Smooth muscle cell of the pulmonary artery (primary cell): ENCODE measurements around the gene EIF3M. TPM values are rescaled to one million over a fixed set of nuclear protein-coding genes. Genes with fewer than 3 reads are reported as not detected.

ENCODE experiments used
- total RNA-seq: library from RNA; depleted of rRNA; stranded (reverse); fragments of >200 nt; gene quantifications from 2 replicates; pipeline ENCODE4 v1.2.3, GENCODE V29; 2014

Gene EIF3M
- 270 and 280 TPM in 2 replicates for total RNA-seq

GRCh38 chr11:32583459-32584271 is at the start of gene EIF3M:
Gene EIF3M (plus strand): TSS chr11:32583831. CDS start chr11:32583888, 57 bp downstream.

Other genes starting within 250 kb of the EIF3M start
- 0.07 TPM in 1 of 2 replicates, not detected in the other for gene WT1, start 148.3 kb upstream of the EIF3M start, total RNA-seq
- not detected in 2 replicates for gene CCDC73, start 210.8 kb downstream of the EIF3M start, total RNA-seq
- under 0.01 and 0.89 TPM in 2 replicates for gene PRRG4, start 246.1 kb downstream of the EIF3M start, total RNA-seq